Esophagus squamous epithelium (tissue), 5 donors: ENCODE data around the gene E4F1. TPM values are rescaled to one million over a fixed set of nuclear protein-coding genes. Genes with fewer than 3 reads are reported as not detected.

Experiments
- DNase-seq: peaks from one replicate; lab custom pipeline; 2025; lab: John Stamatoyannopoulos, UW
- H3K27ac ChIP-seq, 4 donors: fragments of 200-600 bp; sonication (generic); one replicate each; pipeline ENCODE4 v1.5.1; 2016 to 2019; ENCODE audit warnings: mild to moderate bottlenecking in 1 of 4
- H3K27me3 ChIP-seq, 4 donors: fragments of 200-600 bp; sonication (generic); 1 replicate in 3 of 4; 2 replicates in 1 of 4; pipeline versions ENCODE4 v1.5.1 to v1.6.0; 2017 to 2021; ENCODE audit warnings: antibody characterized with exemption in 1 of 4
- H3K36me3 ChIP-seq, 3 donors: fragments of 200-600 bp; sonication (generic); one replicate each; pipeline ENCODE4 v1.5.1; 2016 to 2019
- H3K4me1 ChIP-seq, 3 donors: fragments of 200-600 bp; sonication (generic); one replicate each; pipeline ENCODE4 v1.5.1; 2017 to 2019
- H3K4me3 ChIP-seq, 4 donors: fragments of 200-600 bp; sonication (generic); 1 replicate in 3 of 4; 2 replicates in 1 of 4; pipeline ENCODE4 v1.5.1; 2016 to 2019; ENCODE audit warnings: mild to moderate bottlenecking in 2 of 4, moderate library complexity in 1 of 4
- H3K9me3 ChIP-seq, 3 donors: fragments of 200-600 bp; sonication (generic); one replicate each; pipeline ENCODE4 v1.5.1; 2016 to 2019
- POLR2A ChIP-seq, 4 donors: fragments of 450-650 bp; IDR thresholded peaks; one replicate each; pipeline ENCODE4 v1.6.1; 2017; ENCODE audit warnings: antibody characterized with exemption in 4 of 4, mild to moderate bottlenecking in 4 of 4, moderate library complexity in 3 of 4
- WGBS, 2 donors: methylation state at CpG; one replicate each; pipeline ENCODE4 v1.1.5; 2018; 5-methylcytosine and 5-hydroxymethylcytosine counted together
- intact Hi-C: fragments of 100-400 bp; cut with DNase I; formaldehyde crosslinking; loops from one replicate; pipeline ENCODE4 v1.15.0; 2022
- total RNA-seq, 4 donors: library from RNA; depleted of rRNA; stranded (reverse); fragments of >200 nt; gene quantifications; one replicate each; pipeline ENCODE4 v1.1.0, GENCODE V29; 2016
- TF ChIP-seq, protein P1 (sequence below), 6 experiments: fragments of 450-650 bp in 4 of 6; fragments of 200-600 bp in 2 of 6; sonication (generic) in 2 of 6; IDR thresholded peaks; one replicate each; pipeline ENCODE4 v1.5.1; 2016 to 2019; ENCODE audit warnings: antibody characterized with exemption in 6 of 6, mild to moderate bottlenecking in 4 of 6, moderate library complexity in 4 of 6
- donor health status: DM: yes; HTN: yes; CAD: no.

Gene E4F1
- total RNA-seq, 4 donors from 2014 or later: 16.8 to 25.6 (median 19.2) TPM

- 94 to 99% methylated on average over 16 to 29 of the region's 51 CpGs for WGBS, 2 donors
- Histone ChIP-seq H3K4me3 (no peak overlapping the region), H3K9me3 (no peaks in the 10 kb centered on the region), H3K27ac (no peak overlapping the region), H3K4me1 (peaks cover 22 to 57% (median 30%) of the 10 kb centered on the region in 3 donors), H3K27me3 (peaks cover 7 to 48% (median 13%) of the 10 kb centered on the region in 4 donors), H3K36me3 (peaks cover 52 to 70% (median 53%) of the 10 kb centered on the region in 3 donors)
- TF ChIP-seq, protein P1, sequence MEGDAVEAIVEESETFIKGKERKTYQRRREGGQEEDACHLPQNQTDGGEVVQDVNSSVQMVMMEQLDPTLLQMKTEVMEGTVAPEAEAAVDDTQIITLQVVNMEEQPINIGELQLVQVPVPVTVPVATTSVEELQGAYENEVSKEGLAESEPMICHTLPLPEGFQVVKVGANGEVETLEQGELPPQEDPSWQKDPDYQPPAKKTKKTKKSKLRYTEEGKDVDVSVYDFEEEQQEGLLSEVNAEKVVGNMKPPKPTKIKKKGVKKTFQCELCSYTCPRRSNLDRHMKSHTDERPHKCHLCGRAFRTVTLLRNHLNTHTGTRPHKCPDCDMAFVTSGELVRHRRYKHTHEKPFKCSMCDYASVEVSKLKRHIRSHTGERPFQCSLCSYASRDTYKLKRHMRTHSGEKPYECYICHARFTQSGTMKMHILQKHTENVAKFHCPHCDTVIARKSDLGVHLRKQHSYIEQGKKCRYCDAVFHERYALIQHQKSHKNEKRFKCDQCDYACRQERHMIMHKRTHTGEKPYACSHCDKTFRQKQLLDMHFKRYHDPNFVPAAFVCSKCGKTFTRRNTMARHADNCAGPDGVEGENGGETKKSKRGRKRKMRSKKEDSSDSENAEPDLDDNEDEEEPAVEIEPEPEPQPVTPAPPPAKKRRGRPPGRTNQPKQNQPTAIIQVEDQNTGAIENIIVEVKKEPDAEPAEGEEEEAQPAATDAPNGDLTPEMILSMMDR (IDR thresholded peaks at IDR 0.05): no peak
- TF ChIP-seq POLR2A (IDR thresholded peaks at IDR 0.05): no peak
- DNase-seq: no peak
- intact Hi-C loops: no loop called here
Observed at GRCh38 chr16:2233872-2234812, 10.8 kb downstream of the E4F1 start.

DNA sequence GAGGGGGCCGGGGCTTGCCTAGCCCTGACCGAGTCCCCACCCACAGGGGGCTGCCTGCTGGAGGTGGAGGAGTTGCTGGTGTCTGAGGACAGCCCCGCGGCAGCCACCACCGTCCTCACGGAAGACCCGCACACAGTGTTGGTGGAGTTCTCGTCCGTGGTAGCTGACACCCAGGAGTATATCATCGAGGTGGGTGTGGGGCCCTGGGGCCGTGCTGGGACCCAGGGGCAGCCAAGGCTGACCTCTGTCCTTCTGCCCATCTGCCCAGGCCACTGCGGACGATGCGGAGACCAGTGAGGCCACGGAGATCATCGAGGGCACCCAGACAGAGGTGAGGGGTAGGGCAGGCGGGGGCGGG, 11.4 kb downstream of the E4F1 start:
- intact Hi-C loops: no loop called here
- H3K27me3 ChIP-seq: peaks cover 7 to 48% (median 13%) of the 10 kb centered on the region in 4 donors
- H3K4me3 ChIP-seq: no peak overlapping the region
- no peaks in the 10 kb centered on the region for H3K9me3 ChIP-seq
- 85% methylated on average over 4 of the region's 18 CpGs; no CpG with 5 or more reads in 1 of the 2 donors for WGBS, 2 donors
- H3K27ac ChIP-seq: no peak overlapping the region
- no peak for DNase-seq
- peaks cover 22 to 57% (median 30%) of the 10 kb centered on the region in 3 donors for H3K4me1 ChIP-seq
- H3K36me3 ChIP-seq: peaks cover 46 to 70% (median 47%) of the 10 kb centered on the region in 3 donors
- TF ChIP-seq, protein P1 (IDR thresholded peaks at IDR 0.05): no peak
- no peak for TF ChIP-seq POLR2A (IDR thresholded peaks at IDR 0.05)

DNA sequence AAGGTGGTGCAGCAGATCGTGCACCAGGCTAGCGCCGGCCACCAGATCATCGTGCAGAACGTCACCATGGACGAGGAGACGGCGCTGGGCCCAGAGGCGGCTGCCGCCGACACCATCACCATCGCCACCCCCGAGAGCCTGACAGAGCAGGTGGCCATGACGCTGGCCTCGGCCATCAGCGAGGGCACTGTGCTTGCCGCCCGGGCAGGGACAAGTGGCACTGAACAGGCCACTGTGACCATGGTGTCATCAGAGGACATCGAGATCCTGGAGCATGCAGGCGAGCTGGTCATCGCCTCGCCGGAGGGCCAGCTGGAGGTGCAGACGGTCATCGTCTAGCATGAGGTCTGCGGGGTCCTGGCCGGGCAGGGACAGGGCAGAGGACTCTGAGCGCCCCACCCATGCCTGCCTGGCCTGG, 11.9 kb downstream of the E4F1 start:
- H3K27ac ChIP-seq: no peak overlapping the region
- TF ChIP-seq POLR2A (IDR thresholded peaks at IDR 0.05): no peak
- TF ChIP-seq, protein P1 (IDR thresholded peaks at IDR 0.05): no peak
- no peak for DNase-seq
- H3K9me3 ChIP-seq: no peaks in the 10 kb centered on the region
- peaks cover 22 to 54% (median 30%) of the 10 kb centered on the region in 3 donors for H3K4me1 ChIP-seq
- H3K27me3 ChIP-seq: peaks cover 7 to 48% (median 13%) of the 10 kb centered on the region in 4 donors
- 90 to 100% methylated on average over 2 to 6 of the region's 28 CpGs for WGBS, 2 donors
- peaks cover 43 to 70% (median 44%) of the 10 kb centered on the region in 3 donors for H3K36me3 ChIP-seq
- intact Hi-C loops: no loop called here
- H3K4me3 ChIP-seq: no peak overlapping the region

DNA sequence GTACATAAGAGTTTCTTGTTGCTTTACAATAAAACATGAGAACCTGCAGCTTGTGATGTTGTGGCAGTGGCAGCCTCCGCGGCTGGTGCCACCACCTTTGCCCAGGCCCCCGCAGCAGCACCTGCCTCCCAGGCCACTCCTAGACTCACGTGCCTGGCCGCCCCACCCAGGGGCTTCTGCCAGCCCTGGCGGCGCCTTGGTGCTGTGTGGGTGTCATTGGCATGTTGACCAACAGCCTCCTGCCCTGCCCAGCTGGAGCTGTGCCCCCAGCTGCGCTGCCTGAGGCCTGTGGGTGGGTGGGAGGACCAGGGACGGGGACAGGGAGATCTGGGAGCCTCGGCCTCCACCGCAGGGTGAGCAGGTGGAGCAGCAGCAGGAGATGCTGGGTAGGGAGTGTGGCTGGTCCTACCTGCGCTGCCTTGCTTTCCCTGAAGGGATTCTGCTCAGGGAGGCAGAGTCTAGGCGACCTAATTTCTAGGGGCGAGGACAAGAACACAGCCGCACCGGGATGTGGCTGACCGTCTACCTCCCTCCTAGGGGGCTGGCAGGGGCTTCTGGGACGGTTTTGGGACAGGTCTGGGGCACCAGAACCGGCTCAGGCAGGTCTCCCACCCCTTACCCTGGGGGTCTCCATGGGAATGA, 12.4 kb downstream of the E4F1 start:
- peaks cover 7 to 48% (median 13%) of the 10 kb centered on the region in 4 donors for H3K27me3 ChIP-seq
- 80% methylated on average over 4 of the region's 19 CpGs; no CpG with 5 or more reads in 1 of the 2 donors for WGBS, 2 donors
- no peak for DNase-seq
- no peaks in the 10 kb centered on the region for H3K9me3 ChIP-seq
- intact Hi-C loops: no loop called here
- H3K36me3 ChIP-seq: peaks cover 40 to 69% (median 43%) of the 10 kb centered on the region in 3 donors
- peak overlapping the region in 1 of 4 donors; percentile 29 for H3K4me3 ChIP-seq
- TF ChIP-seq POLR2A (IDR thresholded peaks at IDR 0.05): no peak
- TF ChIP-seq, protein P1 (IDR thresholded peaks at IDR 0.05): no peak
- H3K27ac ChIP-seq: no peak overlapping the region
- peaks cover 22 to 49% (median 27%) of the 10 kb centered on the region in 3 donors for H3K4me1 ChIP-seq
